ENCODE measurements around the gene STXBP1.

The STXBP1 gene

GRCh38 chr9:127723013-127723412, 110.9 kb downstream of the STXBP1 start:
- no peak for TF ChIP-seq GATA2 (IDR thresholded peaks at IDR 0.05; ENCODE audit: low read depth, low read length)

GRCh38 chr9:127723444-127723843, 111.4 kb downstream of the STXBP1 start:
- TF ChIP-seq GATA3 (IDR thresholded peaks at IDR 0.05; ENCODE audit: low read depth, low read length) (no peak), GATA2 (IDR thresholded peaks at IDR 0.05; ENCODE audit: low read depth, low read length) (no peak)

GRCh38 chr9:127724012-127724411, 111.9 kb downstream of the STXBP1 start:
- TF ChIP-seq GATA3 (IDR thresholded peaks at IDR 0.05; ENCODE audit: low read depth, low read length) (no peak), GATA2 (IDR thresholded peaks at IDR 0.05; ENCODE audit: low read depth, low read length) (no peak)

GRCh38 chr9:127726871-127727270, 114.8 kb downstream of the STXBP1 start:
- TF ChIP-seq GATA2 (IDR thresholded peaks at IDR 0.05; ENCODE audit: low read depth, low read length) (no peak), GATA3 (IDR thresholded peaks at IDR 0.05; ENCODE audit: low read depth, low read length) (no peak)

- TF ChIP-seq GATA3 (IDR thresholded peaks at IDR 0.05; ENCODE audit: low read depth, low read length) (no peak), GATA2 (IDR thresholded peaks at IDR 0.05; ENCODE audit: low read depth, low read length) (no peak)
Observed at GRCh38 chr9:127728808-127729207, 116.7 kb downstream of the STXBP1 start.

- TF ChIP-seq GATA3 (IDR thresholded peaks at IDR 0.05; ENCODE audit: low read depth, low read length) (no peak), GATA2 (IDR thresholded peaks at IDR 0.05; ENCODE audit: low read depth, low read length) (no peak)
Observed at GRCh38 chr9:127729522-127730256, 117.6 kb downstream of the STXBP1 start.

- TF ChIP-seq GATA3 (IDR thresholded peaks at IDR 0.05; ENCODE audit: low read depth, low read length), result no peak
- TF ChIP-seq GATA2 (IDR thresholded peaks at IDR 0.05; ENCODE audit: low read depth, low read length), result no peak
Observed at GRCh38 chr9:127730262-127730661, 118.2 kb downstream of the STXBP1 start.

GRCh38 chr9:127730799-127731410, 118.8 kb downstream of the STXBP1 start:
- TF ChIP-seq GATA2 (IDR thresholded peaks at IDR 0.05; ENCODE audit: low read depth, low read length) (no peak), GATA3 (IDR thresholded peaks at IDR 0.05; ENCODE audit: low read depth, low read length) (no peak)

- TF ChIP-seq GATA3 (IDR thresholded peaks at IDR 0.05; ENCODE audit: low read depth, low read length) (no peak), GATA2 (IDR thresholded peaks at IDR 0.05; ENCODE audit: low read depth, low read length) (no peak)
Observed at GRCh38 chr9:127731938-127732337, 119.9 kb downstream of the STXBP1 start.

GRCh38 chr9:127732444-127732843, 120.4 kb downstream of the STXBP1 start:
- TF ChIP-seq GATA3 (IDR thresholded peaks at IDR 0.05; ENCODE audit: low read depth, low read length) (no peak), GATA2 (IDR thresholded peaks at IDR 0.05; ENCODE audit: low read depth, low read length) (no peak)

GRCh38 chr9:127733614-127734013, 121.5 kb downstream of the STXBP1 start:
- TF ChIP-seq GATA3 (IDR thresholded peaks at IDR 0.05; ENCODE audit: low read depth, low read length) (no peak), GATA2 (IDR thresholded peaks at IDR 0.05; ENCODE audit: low read depth, low read length) (no peak)

GRCh38 chr9:127734247-127734746, 122.2 kb downstream of the STXBP1 start:
- TF ChIP-seq GATA3 (IDR thresholded peaks at IDR 0.05; ENCODE audit: low read depth, low read length), result no peak
- no peak for TF ChIP-seq GATA2 (IDR thresholded peaks at IDR 0.05; ENCODE audit: low read depth, low read length)

GRCh38 chr9:127734747-127735529, 122.9 kb downstream of the STXBP1 start, which contains the start of gene TOR2A:
TOR2A (minus strand) TSS chr9:127735294; CDS start chr9:127735270, 24 bp downstream.
- no peak for TF ChIP-seq GATA3 (IDR thresholded peaks at IDR 0.05; ENCODE audit: low read depth, low read length)
- TF ChIP-seq GATA2 (IDR thresholded peaks at IDR 0.05; ENCODE audit: low read depth, low read length), result no peak

GRCh38 chr9:127735530-127736185, 123.6 kb downstream of the STXBP1 start:
- TF ChIP-seq GATA2 (IDR thresholded peaks at IDR 0.05; ENCODE audit: low read depth, low read length) (no peak), GATA3 (IDR thresholded peaks at IDR 0.05; ENCODE audit: low read depth, low read length) (no peak)

All from SH-SY5Y (cell line).